Activated T-helper 1 cell treated with anti-CD3 and anti-CD28 coated beads, Interleukin-12 subunit alpha, Interleukin-12 subunit beta, Interleukin-2, Interleukin-4 antibody, amounts not matched to agents 30 ng/mL and 10 ng/mL and 1 ng/mL, durations not matched to agents 14 hours and 24 hours and 36 hours (primary cell): ENCODE measurements around the gene RAP1B. TPM values are rescaled to one million over a fixed set of nuclear protein-coding genes. Genes with fewer than 3 reads are reported as not detected.
"Not testable (repeated sequence)": the region's sequence is repeated elsewhere in the genome, so short reads cannot be mapped to it uniquely, and the experiment has no call there.

ENCODE experiments used
- DNase-seq: peaks from one replicate; pipeline ENCODE4 v3.0.0; 2021; ENCODE audit warnings: low spot score
- H3K27ac Mint-ChIP-seq: one replicate; pipeline ENCODE4 v1.8.0; 2021; ENCODE audit warnings: mild to moderate bottlenecking, mixed read lengths
- H3K27me3 Mint-ChIP-seq: one replicate; pipeline ENCODE4 v1.8.0; 2022; ENCODE audit warnings: mild to moderate bottlenecking, moderate library complexity, mixed read lengths; ENCODE audit not compliant: insufficient read depth
- H3K36me3 Mint-ChIP-seq: one replicate; pipeline ENCODE4 v1.8.0; 2021; ENCODE audit warnings: low read depth, mixed read lengths
- H3K4me1 Mint-ChIP-seq: one replicate; pipeline ENCODE4 v1.8.0; 2021; ENCODE audit warnings: low read depth, mixed read lengths
- H3K4me3 Mint-ChIP-seq: one replicate; pipeline ENCODE4 v1.8.0; 2021; ENCODE audit warnings: mild to moderate bottlenecking, moderate library complexity, mixed read lengths
- H3K9me3 Mint-ChIP-seq: one replicate; pipeline ENCODE4 v1.8.0; 2021; ENCODE audit warnings: mixed read lengths
- intact Hi-C: fragments of 100-400 bp; cut with micrococcal nuclease; formaldehyde crosslinking; loops from one replicate; pipeline ENCODE4 v1.15.1; 2024
- total RNA-seq: library from RNA; stranded (reverse); gene quantifications from 2 replicates; pipeline ENCODE4 v1.2.3, GENCODE V29; 2022

RAP1B gene
- total RNA-seq, 1 donor from 2014 or later: 244 TPM

GRCh38 chr12:68627673-68628319 lies 17.1 kb downstream of the RAP1B start:
- peaks cover 72% of the 10 kb centered on the region for H3K4me1 Mint-ChIP-seq
- H3K9me3 Mint-ChIP-seq: peaks cover 18% of the 10 kb centered on the region
- intact Hi-C loops: no loop called here
- no peaks in the 10 kb centered on the region for H3K27me3 Mint-ChIP-seq
- no peak overlapping the region for H3K4me3 Mint-ChIP-seq
- no peak overlapping the region for H3K27ac Mint-ChIP-seq
- DNase-seq: no peak
- peaks cover 63% of the 10 kb centered on the region for H3K36me3 Mint-ChIP-seq

- intact Hi-C loops: no loop called here
- peak overlapping the region; percentile 58 for H3K27ac Mint-ChIP-seq
- peaks cover 55% of the 10 kb centered on the region for H3K36me3 Mint-ChIP-seq
- H3K4me1 Mint-ChIP-seq: peaks cover 74% of the 10 kb centered on the region
- no peak overlapping the region for H3K4me3 Mint-ChIP-seq
- DNase-seq: no peak
- H3K9me3 Mint-ChIP-seq: peaks cover 18% of the 10 kb centered on the region
- H3K27me3 Mint-ChIP-seq: no peaks in the 10 kb centered on the region
Measured at GRCh38 chr12:68628698-68629097, 18.0 kb downstream of the RAP1B start.

GRCh38 chr12:68630050-68630449 lies 19.4 kb downstream of the RAP1B start:
- H3K27me3 Mint-ChIP-seq: no peaks in the 10 kb centered on the region
- peaks cover 84% of the 10 kb centered on the region for H3K4me1 Mint-ChIP-seq
- peaks cover 51% of the 10 kb centered on the region for H3K36me3 Mint-ChIP-seq
- H3K27ac Mint-ChIP-seq: peak overlapping the region; percentile 21
- intact Hi-C loops: no loop called here
- no peak for DNase-seq
- peaks cover 15% of the 10 kb centered on the region for H3K9me3 Mint-ChIP-seq
- H3K4me3 Mint-ChIP-seq: no peak overlapping the region

GRCh38 chr12:68630598-68630997 lies 19.9 kb downstream of the RAP1B start:
- intact Hi-C loops: no loop called here
- H3K27ac Mint-ChIP-seq: peak overlapping the region; percentile 23
- no peak overlapping the region for H3K4me3 Mint-ChIP-seq
- peaks cover 46% of the 10 kb centered on the region for H3K36me3 Mint-ChIP-seq
- DNase-seq: no peak
- H3K4me1 Mint-ChIP-seq: peaks cover 86% of the 10 kb centered on the region
- H3K27me3 Mint-ChIP-seq: no peaks in the 10 kb centered on the region
- H3K9me3 Mint-ChIP-seq: peaks cover 14% of the 10 kb centered on the region

- no peak for DNase-seq
- Mint-ChIP-seq H3K9me3 (peaks cover 14% of the 10 kb centered on the region), H3K27me3 (no peaks in the 10 kb centered on the region), H3K4me3 (no peak overlapping the region), H3K27ac (peak overlapping the region; percentile 77), H3K4me1 (peaks cover 90% of the 10 kb centered on the region), H3K36me3 (peaks cover 41% of the 10 kb centered on the region)
- intact Hi-C loops: no loop called here
Measured at GRCh38 chr12:68631227-68631626, 20.5 kb downstream of the RAP1B start.

- Mint-ChIP-seq H3K9me3 (peaks cover 9% of the 10 kb centered on the region), H3K36me3 (peaks cover 29% of the 10 kb centered on the region), H3K27ac (no peak overlapping the region), H3K27me3 (no peaks in the 10 kb centered on the region), H3K4me3 (no peak overlapping the region), H3K4me1 (peaks cover 79% of the 10 kb centered on the region)
- intact Hi-C loops: no loop called here
- no peak for DNase-seq
Measured at GRCh38 chr12:68632486-68632885, 21.8 kb downstream of the RAP1B start.

- H3K27me3 Mint-ChIP-seq: no peaks in the 10 kb centered on the region
- no peaks in the 10 kb centered on the region for H3K9me3 Mint-ChIP-seq
- peaks cover 19% of the 10 kb centered on the region for H3K36me3 Mint-ChIP-seq
- no peak for DNase-seq
- intact Hi-C loops: no loop called here
- H3K4me3 Mint-ChIP-seq: no peak overlapping the region
- peak overlapping the region; percentile 4 for H3K27ac Mint-ChIP-seq
- H3K4me1 Mint-ChIP-seq: peaks cover 76% of the 10 kb centered on the region
Measured at GRCh38 chr12:68633614-68634558, 23.2 kb downstream of the RAP1B start.

- H3K4me1 Mint-ChIP-seq: peaks cover 75% of the 10 kb centered on the region
- no peak overlapping the region for H3K4me3 Mint-ChIP-seq
- no peak for DNase-seq
- no peaks in the 10 kb centered on the region for H3K27me3 Mint-ChIP-seq
- H3K9me3 Mint-ChIP-seq: no peaks in the 10 kb centered on the region
- no peak overlapping the region for H3K27ac Mint-ChIP-seq
- intact Hi-C loops: no loop called here
- H3K36me3 Mint-ChIP-seq: peaks cover 14% of the 10 kb centered on the region
Measured at GRCh38 chr12:68636268-68636667, 25.6 kb downstream of the RAP1B start.

- Mint-ChIP-seq H3K4me1 (peaks cover 78% of the 10 kb centered on the region), H3K36me3 (peaks cover 17% of the 10 kb centered on the region)
- H3K9me3 Mint-ChIP-seq, H3K4me3 Mint-ChIP-seq, H3K27ac Mint-ChIP-seq, DNase-seq, H3K27me3 Mint-ChIP-seq, intact Hi-C loops: not testable (repeated sequence)
Measured at GRCh38 chr12:68637439-68637838, 26.7 kb downstream of the RAP1B start.

- Mint-ChIP-seq H3K9me3 (no peaks in the 10 kb centered on the region), H3K36me3 (peaks cover 19% of the 10 kb centered on the region), H3K27ac (peak overlapping the region; percentile 73), H3K4me1 (peaks cover 74% of the 10 kb centered on the region), H3K4me3 (no peak overlapping the region), H3K27me3 (no peaks in the 10 kb centered on the region)
- no peak for DNase-seq
- intact Hi-C loops: no loop called here
Measured at GRCh38 chr12:68638171-68638570, 27.5 kb downstream of the RAP1B start.

GRCh38 chr12:68638721-68639395 lies 28.2 kb downstream of the RAP1B start:
- H3K27me3 Mint-ChIP-seq: no peaks in the 10 kb centered on the region
- H3K27ac Mint-ChIP-seq: no peak overlapping the region
- no peaks in the 10 kb centered on the region for H3K9me3 Mint-ChIP-seq
- no peak overlapping the region for H3K4me3 Mint-ChIP-seq
- peaks cover 69% of the 10 kb centered on the region for H3K4me1 Mint-ChIP-seq
- H3K36me3 Mint-ChIP-seq: peaks cover 19% of the 10 kb centered on the region
- intact Hi-C loops: no loop called here
- DNase-seq: no peak

GRCh38 chr12:68639396-68639767 lies 28.7 kb downstream of the RAP1B start:
- H3K36me3 Mint-ChIP-seq: peaks cover 16% of the 10 kb centered on the region

GRCh38 chr12:68641138-68641537 lies 30.4 kb downstream of the RAP1B start:
- H3K27me3 Mint-ChIP-seq: no peaks in the 10 kb centered on the region
- peaks cover 16% of the 10 kb centered on the region for H3K36me3 Mint-ChIP-seq
- peak overlapping the region; percentile 71 for H3K27ac Mint-ChIP-seq
- no peaks in the 10 kb centered on the region for H3K9me3 Mint-ChIP-seq
- H3K4me3 Mint-ChIP-seq: peak overlapping the region; percentile 61
- peak; percentile 36 for DNase-seq
- intact Hi-C loops: loop anchor here (1.0 to 2.0 kb wide), 7 partner anchors 31 to 276 kb away; partner anchors contain the start of genes NUP107 and RAP1B
- H3K4me1 Mint-ChIP-seq: peaks cover 63% of the 10 kb centered on the region

More at GRCh38 chr12:68639396-68639767, 28.7 kb downstream of the RAP1B start:
- Mint-ChIP-seq H3K4me1 (peaks cover 67% of the 10 kb centered on the region), H3K9me3 (no peaks in the 10 kb centered on the region), H3K27me3 (no peaks in the 10 kb centered on the region), H3K27ac (peak overlapping the region; percentile 40), H3K4me3 (no peak overlapping the region)
- intact Hi-C loops: no loop called here
- DNase-seq: no peak
